Right ventricle myocardium inferior (tissue), 1 donor: Measurements from ENCODE around the gene PNCK. TPM values are rescaled to one million over a fixed set of nuclear protein-coding genes. Genes with fewer than 3 reads are reported as not detected.

ENCODE experiments used
- ATAC-seq: fragments of 200-7000 bp; cut with Tn5 transposase; one replicate; pipeline ENCODE4 v1.9.1; 2020; ENCODE audit warnings: mild to moderate bottlenecking, moderate library complexity
- DNase-seq: peaks from one replicate; pipeline ENCODE4 v3.0.0; 2021; ENCODE audit errors: missing footprints
- intact Hi-C: fragments of 100-400 bp; cut with DNase I; formaldehyde crosslinking; loops from one replicate; pipeline ENCODE4 v1.11.0; 2022
- total RNA-seq: library from RNA; stranded (reverse); fragmentation: NEBNext Ultra II Directional; extraction: Animal tissue kit (Norgen Biotek cat#: 25700); gene quantifications from one replicate; pipeline ENCODE4 v1.2.1, GENCODE V29; 2021
- donor health status: DM: no; HTN: yes; CAD: no; lungs with severe emphysema.

The PNCK gene
- total RNA-seq, 1 donor from 2014 or later, result 11.3 TPM

DNA sequence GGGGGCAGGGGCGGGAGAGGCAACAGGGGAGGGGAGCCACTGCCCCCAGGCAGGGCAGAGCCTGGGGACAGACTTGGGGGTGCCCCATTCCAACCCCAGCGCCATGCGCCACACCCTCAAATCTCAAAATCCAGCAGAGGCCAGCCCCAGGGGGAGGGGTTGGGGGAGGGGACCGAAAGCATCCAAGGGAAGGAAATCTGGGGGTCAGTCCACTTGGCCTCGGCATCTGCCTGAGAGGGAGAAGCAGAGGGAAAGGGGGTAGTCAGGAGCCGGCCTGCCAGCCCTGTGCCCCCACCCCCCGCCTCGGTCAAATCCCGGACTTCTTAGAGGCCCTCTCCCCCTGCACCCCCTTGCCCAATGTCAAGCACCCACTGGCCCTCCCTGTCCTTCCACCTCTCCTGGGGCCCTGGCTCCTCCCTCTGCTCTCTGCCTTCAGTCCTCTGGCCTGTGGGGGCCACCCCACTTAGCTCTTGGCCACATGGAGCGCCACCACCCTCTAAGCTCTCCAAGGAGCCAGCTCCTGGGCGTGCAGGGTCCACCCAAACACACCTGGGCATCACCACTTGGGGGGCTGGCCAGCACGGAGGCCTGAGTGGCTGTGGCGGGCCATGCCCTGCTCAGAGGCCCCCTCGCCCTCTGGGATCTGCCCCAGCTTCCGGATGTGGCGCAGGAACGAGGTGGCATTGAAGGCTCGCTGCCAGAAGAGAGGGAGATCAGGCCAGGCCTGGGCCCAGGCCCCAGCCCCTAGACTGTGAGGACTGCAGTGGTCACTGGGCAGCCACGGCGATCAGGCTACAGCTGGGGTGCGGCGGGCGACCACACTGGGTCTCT lies 3.5 kb downstream of the PNCK start:
- DNase-seq (no peak), ATAC-seq (no peak)
- intact Hi-C loops, result loop anchor here (5.0 kb wide), 3 partner anchors 63 to 713 kb away; no protein-coding TSS in a partner anchor

DNA sequence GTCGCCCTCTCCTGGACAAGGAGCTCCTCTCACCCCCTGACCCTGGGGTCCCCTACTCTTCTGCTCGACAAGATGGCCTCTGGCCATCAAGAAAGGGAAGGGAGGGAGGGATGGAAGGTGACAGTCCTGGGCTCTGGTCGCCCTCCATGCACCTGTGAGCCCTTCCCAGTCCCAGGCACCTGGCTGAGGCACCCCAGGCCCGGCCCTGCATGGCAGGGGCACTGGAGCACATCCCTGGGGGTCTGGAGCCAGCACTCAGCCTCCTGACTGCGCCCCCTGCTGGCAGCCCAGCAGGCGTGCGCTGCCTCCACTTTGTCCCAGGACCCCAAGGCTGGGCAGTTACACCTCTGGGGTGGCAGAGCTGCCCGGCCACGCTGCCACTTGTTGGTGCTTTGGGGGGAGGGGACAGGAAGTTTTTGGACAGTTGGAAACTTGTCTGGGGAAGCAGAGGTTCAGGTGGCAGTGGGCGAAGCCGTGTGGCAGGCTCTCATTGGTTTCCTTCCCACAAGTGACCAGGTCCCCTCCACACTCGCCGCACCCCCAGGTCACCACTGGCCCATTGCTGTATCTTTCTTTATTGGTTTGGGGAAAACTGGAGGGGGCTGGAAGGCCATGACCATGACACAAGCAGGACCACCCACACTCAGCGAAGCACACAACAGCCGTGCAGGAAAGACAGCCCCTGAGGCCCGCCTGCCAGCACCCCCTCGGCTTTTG lies 4.3 kb downstream of the PNCK start:
- ATAC-seq (no peak), DNase-seq (peak; percentile 14)
- intact Hi-C loops, result loop anchor here (5.0 kb wide), 3 partner anchors 62 to 712 kb away; no protein-coding TSS in a partner anchor

DNA sequence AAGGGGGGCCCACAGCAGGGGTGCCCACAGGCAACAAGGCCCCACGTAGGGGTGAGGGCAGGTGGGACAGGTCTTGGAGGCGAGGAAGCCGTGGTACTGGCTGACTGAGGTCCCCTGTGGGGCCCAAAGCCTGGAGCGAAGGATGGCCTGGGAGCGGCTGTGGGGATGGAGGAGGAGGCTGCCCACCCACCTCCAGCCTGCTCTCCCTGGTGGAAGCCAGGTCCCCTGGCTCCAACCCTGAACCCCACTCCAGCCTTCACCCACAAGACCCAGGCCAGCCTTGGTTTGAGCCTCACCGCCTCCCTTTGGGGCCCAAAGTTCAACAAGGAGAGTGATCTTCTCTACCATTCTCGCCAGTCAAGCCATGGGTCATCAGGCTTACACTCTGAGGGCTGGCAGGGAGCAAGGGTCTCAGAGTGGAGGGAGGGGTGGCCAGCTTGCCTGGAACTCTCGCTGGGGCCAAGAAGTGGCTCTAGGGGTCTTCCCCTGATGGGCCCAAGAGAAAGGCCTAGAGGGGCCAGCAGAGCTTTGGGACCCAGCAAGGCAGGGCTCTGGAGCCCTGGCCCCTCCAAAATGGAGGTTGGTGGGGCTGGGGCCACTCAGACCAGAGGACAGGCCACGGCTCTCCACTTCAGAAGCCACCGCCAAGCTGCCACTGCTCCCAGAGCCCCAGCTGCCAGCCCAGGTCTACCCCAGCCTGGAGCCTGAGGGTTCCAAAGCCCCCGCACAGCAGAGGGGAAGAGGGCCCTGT lies 5.0 kb downstream of the PNCK start:
- ATAC-seq (no peak), DNase-seq (peak; percentile 15)
- intact Hi-C loops, result loop anchor here (5.0 kb wide), 3 partner anchors 61 to 711 kb away; no protein-coding TSS in a partner anchor

DNA sequence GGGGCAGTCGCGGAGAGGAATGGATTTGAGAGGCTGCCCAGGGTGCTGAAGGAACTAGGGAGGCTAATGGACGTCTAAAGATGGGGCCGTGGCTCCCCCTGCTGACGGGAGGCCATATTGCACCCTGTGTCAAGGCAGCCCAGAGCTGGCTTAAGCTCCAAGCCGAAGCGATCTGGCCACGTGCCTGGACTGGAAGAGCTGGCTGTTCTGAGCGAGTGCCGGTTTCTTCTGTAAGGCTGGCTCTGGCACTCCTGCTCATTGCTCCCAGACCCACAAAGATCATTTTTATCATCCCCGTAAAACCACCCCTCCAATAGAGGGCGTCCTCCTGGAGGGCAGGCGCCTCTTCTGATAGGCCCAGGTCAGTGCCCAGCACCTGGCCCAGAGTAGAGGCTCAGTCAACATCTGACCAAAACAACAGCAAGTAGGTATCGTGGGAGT lies 5.6 kb downstream of the PNCK start:
- intact Hi-C loops, result loop anchor here (5.0 kb wide), 3 partner anchors 61 to 711 kb away; no protein-coding TSS in a partner anchor

DNA sequence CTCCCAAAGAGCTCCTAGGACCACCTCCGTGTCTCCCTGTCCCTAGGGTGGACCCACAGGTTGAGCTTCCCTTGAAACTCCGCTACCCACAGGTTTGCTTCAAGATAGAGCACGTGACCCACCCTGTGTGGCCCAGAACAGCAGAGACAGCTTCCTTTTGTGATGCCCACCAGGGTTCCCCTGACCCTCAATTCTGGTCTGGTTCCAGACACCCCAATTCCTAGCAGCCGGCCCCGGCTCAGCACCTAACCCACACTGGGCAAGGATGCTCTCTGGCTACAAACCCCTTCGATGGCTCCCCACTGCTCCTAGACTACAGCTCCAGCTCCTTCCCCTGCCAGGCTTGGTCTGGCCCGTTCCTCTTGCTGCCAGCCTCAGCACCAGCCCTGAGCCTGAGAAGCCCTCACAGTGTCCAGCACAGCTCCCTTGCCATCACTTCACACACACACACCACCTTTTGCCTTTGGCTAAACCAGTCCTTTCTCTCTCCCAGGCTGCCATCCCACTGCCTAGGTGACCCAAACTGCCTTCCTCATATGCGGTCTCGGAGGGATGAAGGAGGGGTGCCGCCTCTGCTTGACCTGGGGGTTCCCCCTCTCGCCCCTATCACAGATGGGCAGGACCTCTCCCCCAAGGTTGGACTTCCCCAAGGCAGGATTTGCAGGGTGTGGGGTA lies 6.2 kb downstream of the PNCK start:
- intact Hi-C loops, result loop anchor here (5.0 kb wide), 3 partner anchors 60 to 710 kb away; no protein-coding TSS in a partner anchor
- ATAC-seq (no peak), DNase-seq (peak; percentile 4)

More for the DNA sequence above, 5.6 kb downstream of the PNCK start:
- DNase-seq (peak; percentile 90), ATAC-seq (peak; percentile 90)

DNA sequence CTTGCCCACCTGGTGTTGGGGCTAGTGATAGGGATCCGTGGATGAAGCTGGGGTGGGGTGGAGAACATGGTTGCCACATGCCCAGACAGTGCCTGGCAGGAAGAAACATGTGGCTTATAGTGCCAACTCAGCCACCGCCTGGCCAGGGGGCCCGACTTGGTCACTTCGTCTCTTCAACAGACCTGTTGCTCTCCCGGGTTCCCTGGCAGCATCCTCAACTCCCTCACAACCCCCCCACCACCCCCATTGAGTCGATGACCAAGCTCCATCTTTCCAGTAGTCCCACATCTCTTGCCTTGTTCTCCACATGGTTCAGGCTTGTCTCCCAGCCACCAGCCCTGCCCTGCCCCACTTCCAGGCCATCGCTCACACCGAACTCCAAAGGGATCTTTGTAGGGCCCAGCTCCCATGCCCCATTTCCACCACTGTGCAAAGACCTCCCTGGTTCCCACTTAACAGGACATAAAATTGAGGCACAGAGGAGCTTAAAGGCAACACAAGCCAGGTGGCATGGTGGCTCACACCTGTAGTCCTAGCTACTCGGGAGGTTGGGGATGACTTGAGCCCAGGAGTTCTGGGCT lies 7.8 kb downstream of the PNCK start:
- ATAC-seq (no peak), DNase-seq (peak; percentile 21)
- intact Hi-C loops, result loop anchor here (5.0 kb wide), 3 partner anchors 59 to 709 kb away; no protein-coding TSS in a partner anchor

DNA sequence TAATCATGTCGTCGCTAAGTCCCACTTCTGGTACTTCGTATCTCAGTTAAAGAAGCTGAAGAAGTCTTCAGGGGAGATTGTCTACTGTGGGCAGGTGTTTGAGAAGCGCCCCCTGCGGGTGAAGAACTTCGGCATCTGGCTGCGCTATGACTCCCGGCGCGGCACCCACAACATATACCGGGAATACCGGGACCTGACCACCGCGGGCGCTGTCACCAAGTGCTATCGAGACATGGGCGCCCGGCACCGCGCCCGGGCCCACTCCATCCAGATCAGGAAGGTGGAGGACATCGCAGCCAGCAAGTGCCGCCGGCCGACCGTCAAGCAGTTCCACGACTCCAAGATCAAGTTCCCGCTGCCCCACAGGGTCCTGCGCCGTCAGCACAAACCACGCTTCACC lies 11.3 kb downstream of the PNCK start:
- intact Hi-C loops, result no loop called here
- ATAC-seq, result no peak
- peak; percentile 75 for DNase-seq

DNA sequence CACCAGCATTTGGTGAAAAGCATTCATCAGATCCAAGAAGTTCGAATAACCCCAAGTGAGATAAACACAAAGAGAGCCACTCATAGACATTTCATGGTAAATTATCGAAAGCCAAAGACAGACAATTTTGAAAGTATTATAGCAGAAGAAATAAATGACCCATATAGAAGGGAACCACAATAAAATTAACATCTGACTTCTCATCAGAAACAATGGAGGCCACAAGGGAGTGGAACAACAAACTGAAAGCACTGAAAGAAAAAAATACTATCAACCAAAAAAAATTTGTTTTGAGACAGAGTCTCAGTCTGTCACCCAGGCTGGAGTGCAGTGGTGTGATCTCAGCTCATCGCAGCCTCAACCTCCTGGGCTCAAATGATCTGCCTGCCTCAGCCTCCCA lies 14.3 kb downstream of the PNCK start:
- intact Hi-C loops, result no loop called here
- ATAC-seq, result no peak
- no peak for DNase-seq

DNA sequence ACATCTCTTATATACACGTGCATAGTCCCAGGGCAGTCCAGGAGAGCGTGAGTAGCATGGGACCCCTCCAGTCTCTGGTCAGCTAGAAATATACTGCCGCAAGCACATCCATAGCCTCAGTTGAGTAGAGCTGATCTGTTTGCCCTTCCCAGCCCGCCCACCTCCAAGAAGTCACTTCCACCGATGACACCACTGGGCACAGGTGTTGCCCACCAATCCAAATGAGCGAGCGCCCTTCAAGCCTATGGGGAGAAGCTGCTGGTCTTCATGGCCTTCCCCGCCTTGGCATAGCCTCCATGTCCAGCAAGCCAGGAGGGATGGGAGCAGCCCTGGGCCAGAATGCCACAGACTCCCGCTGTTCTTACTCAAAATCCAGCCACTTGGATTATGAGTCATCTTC lies 16.5 kb downstream of the PNCK start:
- no peak for ATAC-seq
- DNase-seq, result peak; percentile 21
- intact Hi-C loops, result no loop called here

DNA sequence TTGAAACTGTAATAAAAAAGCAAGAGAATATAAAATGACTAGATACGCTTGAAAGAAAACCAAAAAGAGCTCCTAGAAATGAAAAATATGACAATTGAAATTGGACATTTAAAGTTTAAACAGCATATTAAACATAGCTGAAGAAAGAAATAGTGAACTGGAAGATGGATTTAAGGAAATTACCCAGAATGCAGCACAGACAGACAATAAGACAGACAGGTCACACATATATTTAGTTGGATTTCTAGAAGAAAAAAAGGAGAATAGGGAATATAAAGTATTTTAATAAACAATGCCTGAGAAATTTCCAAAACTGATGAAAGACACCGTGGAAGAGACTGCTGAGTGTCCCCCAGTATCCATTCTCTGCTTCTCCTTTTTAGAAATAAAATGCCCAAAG lies 20.1 kb downstream of the PNCK start:
- DNase-seq (no peak), ATAC-seq (no peak)
- intact Hi-C loops, result no loop called here

DNA sequence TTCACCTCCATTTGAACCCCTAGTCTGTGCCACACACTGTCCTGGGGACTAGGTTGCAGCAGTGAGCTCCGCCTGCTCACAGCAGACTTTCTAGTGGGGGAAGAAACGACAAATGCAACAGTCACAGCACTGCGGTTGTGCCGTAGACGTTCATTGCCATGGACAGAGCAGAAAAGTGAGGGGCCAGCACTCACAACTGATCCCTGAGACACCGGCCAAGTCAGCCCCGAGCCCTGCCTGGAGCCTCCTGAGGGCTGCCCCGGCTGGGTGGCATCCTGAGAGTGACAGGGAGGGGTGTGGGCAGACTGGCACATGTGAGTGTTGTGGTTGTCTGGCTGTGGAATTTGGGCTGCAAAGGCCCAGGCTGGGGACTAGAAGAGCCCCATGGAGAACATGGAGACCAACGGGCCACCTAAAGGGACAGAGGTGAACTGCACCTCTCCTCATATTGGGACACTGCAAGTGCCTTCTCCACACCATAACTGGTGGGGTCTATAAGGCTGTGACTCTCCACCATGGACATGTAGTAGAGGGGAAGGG lies 22.0 kb downstream of the PNCK start:
- DNase-seq (peak; percentile 49), ATAC-seq (no peak)
- intact Hi-C loops, result no loop called here

DNA sequence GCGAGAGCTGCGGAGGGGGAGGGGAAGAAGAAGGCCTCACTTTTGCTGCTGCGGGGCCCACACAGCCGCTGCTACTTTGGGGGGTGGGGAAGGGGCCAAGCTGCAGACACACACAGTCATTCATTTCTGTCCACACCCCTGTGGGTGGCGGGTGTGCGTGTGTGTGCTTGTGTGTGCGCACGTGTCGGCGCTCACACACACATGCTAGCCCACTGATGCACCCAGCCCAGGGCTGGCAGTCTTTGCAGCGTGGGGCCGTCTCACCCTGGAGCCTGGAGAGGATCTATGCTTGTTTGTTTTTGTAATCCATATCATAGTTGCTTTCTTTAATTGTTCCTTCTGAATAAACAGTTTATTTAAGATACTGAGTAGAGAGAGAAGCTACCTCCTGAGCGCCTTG lies 22.7 kb downstream of the PNCK start:
- ATAC-seq (no peak), DNase-seq (peak; percentile 22)
- intact Hi-C loops, result no loop called here

DNA sequence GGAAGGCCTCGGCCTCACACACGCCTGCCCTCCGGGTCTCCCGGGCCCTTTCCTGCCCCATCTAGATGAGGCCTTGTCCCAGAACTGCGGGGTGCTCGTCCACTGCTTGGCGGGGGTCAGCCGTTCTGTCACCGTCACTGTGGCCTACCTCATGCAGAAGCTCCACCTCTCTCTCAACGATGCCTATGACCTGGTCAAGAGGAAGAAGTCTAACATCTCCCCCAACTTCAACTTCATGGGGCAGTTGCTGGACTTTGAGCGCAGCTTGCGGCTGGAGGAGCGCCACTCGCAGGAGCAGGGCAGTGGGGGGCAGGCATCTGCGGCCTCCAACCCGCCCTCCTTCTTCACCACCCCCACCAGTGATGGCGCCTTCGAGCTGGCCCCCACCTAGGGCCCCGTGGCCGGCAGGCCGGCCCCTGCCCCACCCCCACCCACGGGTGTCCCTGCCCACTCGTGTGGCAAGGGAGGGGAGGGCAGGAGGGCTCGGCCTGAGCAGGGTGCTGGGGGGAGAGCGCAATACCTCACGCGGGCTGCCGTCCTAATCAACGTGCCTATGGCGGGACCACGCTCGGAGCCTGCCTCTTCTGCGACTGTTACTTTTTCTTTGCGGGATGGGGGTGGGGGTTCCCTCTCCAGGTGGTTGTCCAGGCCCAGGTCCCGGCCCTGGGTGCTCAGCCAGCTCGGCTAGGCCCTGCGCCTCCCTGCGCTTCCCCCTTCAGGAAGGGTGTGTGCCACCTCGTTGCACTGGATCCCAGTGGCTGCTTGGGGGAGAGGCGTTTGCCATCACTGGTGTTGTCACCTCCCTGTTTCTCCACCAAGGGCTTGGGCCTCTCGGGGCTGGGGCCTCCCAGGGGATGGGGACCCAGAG lies 23.5 kb downstream of the PNCK start:
- ATAC-seq (no peak), DNase-seq (peak; percentile 20)
- intact Hi-C loops, result loop anchor here (5.0 kb wide), 1 partner anchor 93 kb away; no protein-coding TSS in a partner anchor

DNA sequence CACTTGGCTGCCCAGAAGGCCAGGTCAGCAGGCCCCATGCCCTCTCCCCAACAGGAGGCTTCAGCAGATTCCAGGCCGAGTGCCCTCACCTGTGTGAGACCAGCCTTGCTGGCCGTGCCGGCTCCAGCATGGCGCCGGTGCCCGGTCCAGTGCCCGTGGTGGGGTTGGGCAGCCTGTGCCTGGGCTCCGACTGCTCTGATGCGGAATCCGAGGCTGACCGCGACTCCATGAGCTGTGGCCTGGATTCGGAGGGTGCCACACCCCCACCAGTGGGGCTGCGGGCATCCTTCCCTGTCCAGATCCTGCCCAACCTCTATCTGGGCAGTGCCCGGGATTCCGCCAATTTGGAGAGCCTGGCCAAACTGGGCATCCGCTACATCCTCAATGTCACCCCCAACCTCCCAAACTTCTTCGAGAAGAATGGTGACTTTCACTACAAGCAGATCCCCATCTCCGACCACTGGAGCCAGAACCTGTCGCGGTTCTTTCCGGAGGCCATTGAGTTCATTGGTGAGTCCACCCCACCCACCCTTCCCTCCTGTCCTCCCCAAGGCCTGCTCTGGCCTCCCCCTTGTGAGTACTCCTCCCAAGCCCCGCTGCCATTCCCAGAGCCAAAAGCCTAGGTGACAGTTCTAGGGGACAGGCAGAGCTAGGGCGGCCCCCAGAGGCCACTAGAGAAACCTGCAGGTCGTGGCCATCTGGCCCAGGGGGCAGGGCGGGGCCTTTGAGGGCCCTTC lies 24.3 kb downstream of the PNCK start:
- ATAC-seq (no peak), DNase-seq (peak; percentile 21)
- intact Hi-C loops, result loop anchor here (5.0 kb wide), 1 partner anchor 92 kb away; no protein-coding TSS in a partner anchor

DNA sequence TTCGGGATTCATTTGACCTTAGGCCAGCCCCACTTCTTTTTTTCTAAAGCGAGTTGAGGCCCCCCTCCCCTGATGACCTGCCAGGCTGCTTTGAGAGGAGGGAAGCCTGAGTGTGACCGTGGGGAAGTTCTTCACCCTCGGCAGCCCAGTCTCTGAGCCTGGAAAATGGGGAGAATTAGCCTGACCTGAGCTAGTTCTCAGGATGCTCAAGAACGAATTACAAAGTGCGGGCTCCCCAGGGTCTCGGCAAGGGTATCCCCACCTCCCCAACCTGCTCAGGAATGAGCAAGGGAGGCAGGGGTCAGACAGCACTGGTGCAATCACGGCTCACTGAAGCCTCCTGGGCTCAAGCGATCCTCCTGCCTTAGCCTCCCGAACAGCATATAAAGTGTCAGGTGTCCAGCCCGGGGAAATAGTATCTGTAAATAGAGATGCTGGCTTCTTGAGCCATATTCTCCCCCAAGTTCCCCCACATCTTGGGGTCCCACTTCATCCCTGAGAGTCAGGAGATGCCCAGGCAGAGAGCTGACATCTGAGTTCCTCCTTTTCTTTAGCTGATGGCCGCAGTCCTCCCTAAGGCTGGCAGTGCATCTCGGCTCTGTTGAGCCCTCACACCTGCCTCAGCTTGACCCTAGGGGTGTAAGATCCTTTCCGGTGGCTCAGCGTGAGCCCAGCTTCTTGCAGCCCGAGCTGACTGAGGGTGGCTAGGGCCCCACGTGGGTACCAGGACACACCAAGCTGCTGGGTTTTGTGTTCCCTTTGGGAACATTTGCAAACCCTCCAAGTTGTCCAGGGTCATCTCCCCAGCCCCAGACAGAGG lies 25.0 kb downstream of the PNCK start:
- ATAC-seq, result no peak
- DNase-seq, result peak; percentile 9
- intact Hi-C loops, result loop anchor here (5.0 kb wide), 1 partner anchor 91 kb away; no protein-coding TSS in a partner anchor
